ENCODE results near the gene NUP62CL.

- TF ChIP-seq, protein P1, sequence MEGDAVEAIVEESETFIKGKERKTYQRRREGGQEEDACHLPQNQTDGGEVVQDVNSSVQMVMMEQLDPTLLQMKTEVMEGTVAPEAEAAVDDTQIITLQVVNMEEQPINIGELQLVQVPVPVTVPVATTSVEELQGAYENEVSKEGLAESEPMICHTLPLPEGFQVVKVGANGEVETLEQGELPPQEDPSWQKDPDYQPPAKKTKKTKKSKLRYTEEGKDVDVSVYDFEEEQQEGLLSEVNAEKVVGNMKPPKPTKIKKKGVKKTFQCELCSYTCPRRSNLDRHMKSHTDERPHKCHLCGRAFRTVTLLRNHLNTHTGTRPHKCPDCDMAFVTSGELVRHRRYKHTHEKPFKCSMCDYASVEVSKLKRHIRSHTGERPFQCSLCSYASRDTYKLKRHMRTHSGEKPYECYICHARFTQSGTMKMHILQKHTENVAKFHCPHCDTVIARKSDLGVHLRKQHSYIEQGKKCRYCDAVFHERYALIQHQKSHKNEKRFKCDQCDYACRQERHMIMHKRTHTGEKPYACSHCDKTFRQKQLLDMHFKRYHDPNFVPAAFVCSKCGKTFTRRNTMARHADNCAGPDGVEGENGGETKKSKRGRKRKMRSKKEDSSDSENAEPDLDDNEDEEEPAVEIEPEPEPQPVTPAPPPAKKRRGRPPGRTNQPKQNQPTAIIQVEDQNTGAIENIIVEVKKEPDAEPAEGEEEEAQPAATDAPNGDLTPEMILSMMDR (IDR thresholded peaks at IDR 0.05), result no peak
- TF ChIP-seq ZFX (IDR thresholded peaks at IDR 0.05; ENCODE audit: borderline replicate concordance), result no peak
Measured at GRCh38 chrX:107167163-107167921, 38.9 kb downstream of the NUP62CL start.
